Neural cell (in vitro differentiated cells): ENCODE results near the gene TJP1.

ENCODE experiments used
- CTCF ChIP-seq: fragments of 450-650 bp; IDR thresholded peaks from 2 replicates; pipeline ENCODE4 v1.5.1; 2014; ENCODE audit warnings: antibody characterized with exemption, mild to moderate bottlenecking, moderate library complexity; ENCODE audit not compliant: poor library complexity, severe bottlenecking
- EP300 ChIP-seq: fragments of 450-650 bp; conservative IDR thresholded peaks from 2 replicates; pipeline ENCODE4 v1.6.1; 2014; ENCODE audit warnings: antibody characterized with exemption, mild to moderate bottlenecking, moderate library complexity; ENCODE audit not compliant: poor library complexity, severe bottlenecking
- POLR2AphosphoS5 ChIP-seq: IDR thresholded peaks from 2 replicates; pipeline ENCODE4 v1.6.1; 2012
- TF ChIP-seq, protein P1 (sequence below): IDR thresholded peaks from 2 replicates; pipeline ENCODE4 v1.6.1; 2012; ENCODE audit warnings: borderline replicate concordance

DNA sequence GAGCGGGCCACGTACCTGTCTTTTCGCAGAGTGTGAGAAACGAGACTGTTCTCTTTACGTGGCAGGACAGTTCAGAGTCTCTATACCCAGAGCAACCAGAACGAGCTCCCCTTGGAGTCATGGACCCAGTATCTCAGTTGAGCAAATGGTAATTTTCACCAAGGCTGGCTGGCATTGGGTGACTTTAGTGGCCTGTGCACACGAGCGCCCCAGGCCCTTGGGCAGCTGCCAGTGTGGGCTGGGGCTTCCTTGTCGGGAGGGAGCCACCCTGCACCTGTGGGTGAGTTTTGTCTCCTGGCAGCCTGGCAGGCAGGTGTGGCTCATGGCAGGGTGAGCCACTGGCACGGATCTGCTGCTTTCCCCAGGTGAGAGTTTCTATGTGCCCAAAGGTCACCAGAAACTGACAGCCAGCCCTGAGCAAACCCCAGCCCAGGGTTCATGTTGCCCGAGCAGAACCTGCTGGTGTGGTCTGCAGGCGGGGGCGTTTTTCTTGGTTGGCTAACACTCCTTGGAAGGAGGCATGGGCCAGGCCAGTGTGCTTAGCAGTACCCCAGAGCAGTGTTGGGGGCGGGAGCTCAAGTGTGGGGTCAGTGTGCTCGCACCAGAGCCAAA is 135.0 kb downstream of the TJP1 start:
- TF ChIP-seq POLR2AphosphoS5 = no peak
- TF ChIP-seq EP300 = no peak
- TF ChIP-seq CTCF = no peak
- TF ChIP-seq, protein P1, sequence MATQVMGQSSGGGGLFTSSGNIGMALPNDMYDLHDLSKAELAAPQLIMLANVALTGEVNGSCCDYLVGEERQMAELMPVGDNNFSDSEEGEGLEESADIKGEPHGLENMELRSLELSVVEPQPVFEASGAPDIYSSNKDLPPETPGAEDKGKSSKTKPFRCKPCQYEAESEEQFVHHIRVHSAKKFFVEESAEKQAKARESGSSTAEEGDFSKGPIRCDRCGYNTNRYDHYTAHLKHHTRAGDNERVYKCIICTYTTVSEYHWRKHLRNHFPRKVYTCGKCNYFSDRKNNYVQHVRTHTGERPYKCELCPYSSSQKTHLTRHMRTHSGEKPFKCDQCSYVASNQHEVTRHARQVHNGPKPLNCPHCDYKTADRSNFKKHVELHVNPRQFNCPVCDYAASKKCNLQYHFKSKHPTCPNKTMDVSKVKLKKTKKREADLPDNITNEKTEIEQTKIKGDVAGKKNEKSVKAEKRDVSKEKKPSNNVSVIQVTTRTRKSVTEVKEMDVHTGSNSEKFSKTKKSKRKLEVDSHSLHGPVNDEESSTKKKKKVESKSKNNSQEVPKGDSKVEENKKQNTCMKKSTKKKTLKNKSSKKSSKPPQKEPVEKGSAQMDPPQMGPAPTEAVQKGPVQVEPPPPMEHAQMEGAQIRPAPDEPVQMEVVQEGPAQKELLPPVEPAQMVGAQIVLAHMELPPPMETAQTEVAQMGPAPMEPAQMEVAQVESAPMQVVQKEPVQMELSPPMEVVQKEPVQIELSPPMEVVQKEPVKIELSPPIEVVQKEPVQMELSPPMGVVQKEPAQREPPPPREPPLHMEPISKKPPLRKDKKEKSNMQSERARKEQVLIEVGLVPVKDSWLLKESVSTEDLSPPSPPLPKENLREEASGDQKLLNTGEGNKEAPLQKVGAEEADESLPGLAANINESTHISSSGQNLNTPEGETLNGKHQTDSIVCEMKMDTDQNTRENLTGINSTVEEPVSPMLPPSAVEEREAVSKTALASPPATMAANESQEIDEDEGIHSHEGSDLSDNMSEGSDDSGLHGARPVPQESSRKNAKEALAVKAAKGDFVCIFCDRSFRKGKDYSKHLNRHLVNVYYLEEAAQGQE = no peak
